Measurements from ENCODE around the gene SRL.

- TF ChIP-seq GATA2 (IDR thresholded peaks at IDR 0.05; ENCODE audit: low read depth, low read length) (no peak), GATA3 (IDR thresholded peaks at IDR 0.05; ENCODE audit: low read depth, low read length) (no peak)
These were observed 99.6 kb downstream of the SRL start for GRCh38 chr16:4142268-4142667.

All from SH-SY5Y (cell line).